Naive thymus-derived CD4-positive, alpha-beta T cell (primary cell): ENCODE data around the gene ATP2B2. TPM values are rescaled to one million over a fixed set of nuclear protein-coding genes. Genes with fewer than 3 reads are reported as not detected.
A peak's percentile ranks its signal among the peaks of the same experiment; 100 is the strongest.

Source experiments
- ATAC-seq: fragments of 150-1000 bp; cut with Tn5 transposase; 2 replicates; pipeline ENCODE4 v1.10.0; 2021; ENCODE audit warnings: mild to moderate bottlenecking, moderate library complexity
- CTCF ChIA-PET: fragments of 350-600 bp; sonication (Branson Sonifier 250); formaldehyde crosslinking; loops from one replicate; lab custom pipeline; 2021; ENCODE audit warnings: antibody characterized with exemption; lab: Charles Lee
- POLR2A ChIA-PET: fragments of 350-600 bp; sonication (Branson Sonifier 250); formaldehyde crosslinking; loops from one replicate; lab custom pipeline; 2021; ENCODE audit warnings: antibody characterized with exemption, inconsistent platforms; lab: Charles Lee
- DNase-seq, 9 donors: peaks; one replicate each; pipeline versions ENCODE4 v3.0.0 to v3.0.0-alpha.2; 2020 to 2022; ENCODE audit warnings: mixed read lengths in 1 of 9
- H3K27ac ChIP-seq: one replicate; pipeline ENCODE4 v1.7.0; 2013; ENCODE audit warnings: mild to moderate bottlenecking, low read depth, low read length, moderate library complexity
- H3K27me3 ChIP-seq, 2 donors: one replicate each; pipeline ENCODE4 v1.7.0; 2013; ENCODE audit warnings: low read length in 2 of 2, mild to moderate bottlenecking in 2 of 2, moderate library complexity in 2 of 2; ENCODE audit not compliant: control insufficient read depth in 2 of 2, insufficient read depth in 2 of 2
- H3K36me3 ChIP-seq, 3 experiments: 1 replicate in 2 of 3; 2 replicates in 1 of 3; pipeline ENCODE4 v1.7.0; 2013; ENCODE audit warnings: low read length in 3 of 3, mild to moderate bottlenecking in 3 of 3, moderate library complexity in 1 of 3; ENCODE audit not compliant: insufficient read depth in 3 of 3, control insufficient read depth in 2 of 3
- H3K4me1 ChIP-seq, 2 donors: one replicate each; pipeline ENCODE4 v1.7.0; 2013; ENCODE audit warnings: low read length in 2 of 2, mild to moderate bottlenecking in 2 of 2, moderate library complexity in 1 of 2; ENCODE audit not compliant: control insufficient read depth in 2 of 2, insufficient read depth in 2 of 2
- H3K4me3 ChIP-seq: 2 replicates; pipeline ENCODE4 v1.7.0; 2013; ENCODE audit warnings: mild to moderate bottlenecking, low read length
- H3K9me3 ChIP-seq, 3 experiments: 1 replicate in 2 of 3; 2 replicates in 1 of 3; pipeline ENCODE4 v1.7.0; 2013; ENCODE audit warnings: low read length in 3 of 3; ENCODE audit not compliant: control insufficient read depth in 2 of 3
- H3K27ac Mint-ChIP-seq, 9 donors: one replicate each; pipeline ENCODE4 v1.8.0; 2020 to 2022; ENCODE audit warnings: mixed read lengths in 9 of 9, mild to moderate bottlenecking in 8 of 9, moderate library complexity in 5 of 9, inconsistent platforms in 2 of 9
- H3K27me3 Mint-ChIP-seq, 5 donors: one replicate each; pipeline ENCODE4 v1.8.0; 2021 to 2022; ENCODE audit warnings: mixed read lengths in 5 of 5, mild to moderate bottlenecking in 1 of 5
- H3K36me3 Mint-ChIP-seq, 5 donors: one replicate each; pipeline ENCODE4 v1.8.0; 2020 to 2022; ENCODE audit warnings: mixed read lengths in 5 of 5, mild to moderate bottlenecking in 3 of 5, inconsistent platforms in 1 of 5
- H3K4me1 Mint-ChIP-seq, 7 donors: one replicate each; pipeline ENCODE4 v1.8.0; 2020 to 2022; ENCODE audit warnings: mixed read lengths in 7 of 7, mild to moderate bottlenecking in 3 of 7, inconsistent platforms in 1 of 7
- H3K4me3 Mint-ChIP-seq, 10 donors: one replicate each; pipeline ENCODE4 v1.8.0; 2020 to 2022; ENCODE audit warnings: mild to moderate bottlenecking in 10 of 10, mixed read lengths in 10 of 10, moderate library complexity in 6 of 10, inconsistent platforms in 2 of 10
- H3K9me3 Mint-ChIP-seq, 11 donors: one replicate each; pipeline ENCODE4 v1.8.0; 2020 to 2022; ENCODE audit warnings: mixed read lengths in 11 of 11, mild to moderate bottlenecking in 4 of 11, inconsistent platforms in 1 of 11, moderate library complexity in 1 of 11
- intact Hi-C, 2 donors: fragments of 100-400 bp; cut with micrococcal nuclease; formaldehyde crosslinking; loops; one replicate each; pipeline ENCODE4 v1.15.1; 2023
- polyA plus RNA-seq, 2 donors: library from polyadenylated mRNA; unstranded; fragments of 300-500 nt; fragmentation: Illumina TruSeq; gene quantifications; one replicate each; pipeline ENCODE4 v1.2.3, GENCODE V29; 2021
- total RNA-seq, 6 experiments: library from RNA in 5 of 6; stranded (reverse) in 5 of 6; gene quantifications; 1 replicate in 5 of 6; 2 replicates in 1 of 6; pipeline ENCODE4 v1.2.3 and lab custom pipeline; 2021 to 2026

The ATP2B2 gene
- total and polyA plus RNA-seq, 7 experiments from 2014 or later: not detected

DNA sequence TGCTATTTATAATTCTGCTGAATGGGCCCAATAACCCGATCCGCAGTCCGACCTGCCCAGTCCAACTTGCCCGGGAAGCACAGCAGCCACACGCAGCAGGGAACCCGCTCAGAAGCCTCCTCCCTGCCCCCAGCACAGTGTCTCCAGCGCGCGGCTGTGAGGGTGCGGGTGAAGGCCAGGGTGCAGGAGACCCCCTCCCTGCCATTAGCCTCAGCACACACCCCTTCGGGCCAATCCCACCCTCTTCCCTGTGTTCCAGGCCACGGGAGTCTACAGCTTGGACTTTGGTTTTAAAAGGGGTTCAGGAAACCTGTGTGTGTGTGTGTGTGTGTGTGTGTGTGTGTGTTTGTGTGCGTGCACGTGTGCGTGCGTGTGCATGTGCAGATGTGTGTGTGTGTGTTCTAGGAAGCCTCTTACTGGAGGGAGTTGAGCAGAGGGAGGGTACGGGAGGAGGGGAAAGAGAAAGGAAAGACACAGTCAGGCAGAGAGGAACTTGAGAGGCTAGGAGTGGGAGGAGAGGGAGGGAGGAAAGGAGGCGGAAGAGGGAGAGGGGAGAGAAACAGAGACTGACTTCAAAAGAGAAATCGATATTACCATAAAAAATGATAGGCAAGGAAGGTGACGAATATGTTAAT is 34.2 kb downstream of the ATP2B2 start:
- H3K27ac Mint-ChIP-seq: no peak overlapping the region
- no peak for ATAC-seq
- Histone ChIP-seq H3K27ac (no peak overlapping the region), H3K27me3 (peaks cover 0 to 3% of the 10 kb centered on the region in 2 donors), H3K36me3 (no peaks in the 10 kb centered on the region), H3K9me3 (no peaks in the 10 kb centered on the region), H3K4me1 (no peaks in the 10 kb centered on the region), H3K4me3 (no peak overlapping the region)
- peak overlapping the region in 5 of 10 donors; percentile 9 to 41 (median 31) for H3K4me3 Mint-ChIP-seq
- H3K36me3 Mint-ChIP-seq: no peaks in the 10 kb centered on the region
- no peak for DNase-seq
- CTCF ChIA-PET: no interaction called here
- peaks cover 0 to 5% (median 0%) of the 10 kb centered on the region in 7 donors for H3K4me1 Mint-ChIP-seq
- intact Hi-C loops: no loop called here
- POLR2A ChIA-PET: no interaction called here
- H3K9me3 Mint-ChIP-seq: peaks cover 0 to 4% (median 0%) of the 10 kb centered on the region in 11 donors
- H3K27me3 Mint-ChIP-seq: peaks cover 9 to 40% (median 25%) of the 10 kb centered on the region in 5 donors

DNA sequence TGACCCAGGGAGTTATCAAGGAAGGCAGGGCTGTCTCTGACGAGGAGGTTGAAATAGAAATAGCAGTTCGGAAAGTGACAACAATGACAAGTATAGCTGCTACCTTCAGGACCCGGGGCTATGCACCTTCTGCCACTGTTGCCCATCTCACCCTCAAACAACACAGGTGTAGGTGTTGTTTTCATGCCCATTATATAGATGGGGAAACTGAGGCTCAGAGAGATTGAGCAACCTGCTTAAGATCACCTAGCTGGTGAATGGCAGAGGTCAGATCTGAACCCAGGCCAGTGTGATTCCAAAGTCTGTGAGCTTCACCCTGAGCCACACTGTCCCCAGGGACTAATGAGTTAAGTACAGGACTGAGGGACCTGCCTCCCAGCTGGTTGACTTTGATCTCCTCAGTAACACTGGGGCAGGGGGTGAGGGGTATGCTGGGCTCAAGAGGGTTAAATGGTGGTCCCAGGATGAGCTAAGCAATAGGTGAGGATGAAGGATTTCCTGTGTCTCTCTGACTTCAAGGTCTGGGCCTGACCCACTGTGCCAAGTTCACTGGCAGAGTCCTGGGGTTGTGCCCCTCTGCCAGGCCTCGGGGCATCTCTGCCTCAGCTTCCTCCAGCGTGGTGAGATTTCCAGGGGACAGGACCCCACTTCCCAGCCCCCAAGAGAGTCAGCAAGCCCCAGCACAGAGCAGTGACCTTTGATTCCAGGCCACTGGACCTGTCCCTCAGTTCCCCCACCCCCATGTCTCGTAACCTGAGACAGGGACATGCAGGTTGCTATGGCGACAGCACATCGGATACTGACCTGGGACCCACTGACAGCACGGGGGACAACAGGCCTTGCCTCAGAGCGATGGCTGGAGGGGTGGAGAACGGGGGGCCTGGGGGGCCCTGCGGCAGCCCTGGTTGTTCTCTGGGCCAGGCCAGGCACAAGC is 35.0 kb downstream of the ATP2B2 start:
- peaks cover 0 to 5% (median 0%) of the 10 kb centered on the region in 7 donors for H3K4me1 Mint-ChIP-seq
- H3K4me1 ChIP-seq: no peaks in the 10 kb centered on the region
- H3K27me3 Mint-ChIP-seq: peaks cover 9 to 40% (median 25%) of the 10 kb centered on the region in 5 donors
- no peaks in the 10 kb centered on the region for H3K9me3 ChIP-seq
- no peak overlapping the region for H3K4me3 ChIP-seq
- H3K36me3 ChIP-seq: no peaks in the 10 kb centered on the region
- H3K27me3 ChIP-seq: peaks cover 0 to 3% of the 10 kb centered on the region in 2 donors
- intact Hi-C loops: no loop called here
- H3K4me3 Mint-ChIP-seq: peak overlapping the region in 1 of 10 donors; percentile 33
- no peak overlapping the region for H3K27ac Mint-ChIP-seq
- ChIA-PET POLR2A (no interaction called here), CTCF (no interaction called here)
- H3K9me3 Mint-ChIP-seq: peaks cover 0 to 5% (median 0%) of the 10 kb centered on the region in 11 donors
- no peak overlapping the region for H3K27ac ChIP-seq
- no peaks in the 10 kb centered on the region for H3K36me3 Mint-ChIP-seq
- DNase-seq (no peak), ATAC-seq (no peak)

DNA sequence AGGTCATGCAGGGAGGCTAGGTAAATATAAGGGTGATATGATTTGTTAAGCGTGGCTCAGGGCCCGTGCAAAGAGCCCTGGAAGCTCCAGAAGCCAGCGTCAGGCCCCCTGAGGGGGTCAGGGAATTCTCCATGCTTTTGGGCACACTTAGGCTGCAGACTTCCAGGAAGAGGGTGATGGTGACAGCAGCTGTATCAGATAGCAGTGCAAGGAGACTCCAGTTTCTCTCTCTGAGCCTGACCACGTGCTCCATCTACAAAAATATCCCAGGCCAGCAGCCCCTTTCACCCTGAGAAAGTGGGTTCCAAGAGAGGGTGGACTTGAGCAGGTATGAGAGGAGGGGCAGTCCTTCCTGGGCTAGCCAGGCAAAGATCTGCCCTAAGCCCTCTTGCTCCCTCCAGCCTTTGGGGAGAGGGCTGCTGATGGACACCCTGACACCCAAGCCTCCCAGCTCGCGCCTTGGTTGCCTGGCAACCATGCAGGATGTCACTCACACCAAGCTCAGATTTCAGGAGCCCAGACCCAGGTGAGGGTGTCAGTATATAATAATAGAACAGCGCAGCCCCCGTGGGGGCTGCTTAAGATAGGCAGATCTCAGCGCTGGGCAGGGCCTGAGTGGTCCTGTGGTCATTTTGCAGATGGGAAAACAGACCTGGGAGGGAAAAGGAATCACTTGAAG is 35.8 kb downstream of the ATP2B2 start:
- DNase-seq: no peak
- no peaks in the 10 kb centered on the region for H3K4me1 ChIP-seq
- H3K36me3 Mint-ChIP-seq: no peaks in the 10 kb centered on the region
- no peak overlapping the region for H3K4me3 ChIP-seq
- peaks cover 0 to 5% (median 0%) of the 10 kb centered on the region in 7 donors for H3K4me1 Mint-ChIP-seq
- no peak overlapping the region for H3K27ac ChIP-seq
- no peak for ATAC-seq
- POLR2A ChIA-PET: no interaction called here
- no peak overlapping the region for H3K4me3 Mint-ChIP-seq
- H3K27ac Mint-ChIP-seq: no peak overlapping the region
- H3K9me3 Mint-ChIP-seq: peaks cover 0 to 5% (median 0%) of the 10 kb centered on the region in 11 donors
- H3K36me3 ChIP-seq: no peaks in the 10 kb centered on the region
- peaks cover 9 to 40% (median 25%) of the 10 kb centered on the region in 5 donors for H3K27me3 Mint-ChIP-seq
- peaks cover 0 to 3% of the 10 kb centered on the region in 2 donors for H3K27me3 ChIP-seq
- CTCF ChIA-PET: no interaction called here
- intact Hi-C loops: no loop called here
- H3K9me3 ChIP-seq: no peaks in the 10 kb centered on the region

DNA sequence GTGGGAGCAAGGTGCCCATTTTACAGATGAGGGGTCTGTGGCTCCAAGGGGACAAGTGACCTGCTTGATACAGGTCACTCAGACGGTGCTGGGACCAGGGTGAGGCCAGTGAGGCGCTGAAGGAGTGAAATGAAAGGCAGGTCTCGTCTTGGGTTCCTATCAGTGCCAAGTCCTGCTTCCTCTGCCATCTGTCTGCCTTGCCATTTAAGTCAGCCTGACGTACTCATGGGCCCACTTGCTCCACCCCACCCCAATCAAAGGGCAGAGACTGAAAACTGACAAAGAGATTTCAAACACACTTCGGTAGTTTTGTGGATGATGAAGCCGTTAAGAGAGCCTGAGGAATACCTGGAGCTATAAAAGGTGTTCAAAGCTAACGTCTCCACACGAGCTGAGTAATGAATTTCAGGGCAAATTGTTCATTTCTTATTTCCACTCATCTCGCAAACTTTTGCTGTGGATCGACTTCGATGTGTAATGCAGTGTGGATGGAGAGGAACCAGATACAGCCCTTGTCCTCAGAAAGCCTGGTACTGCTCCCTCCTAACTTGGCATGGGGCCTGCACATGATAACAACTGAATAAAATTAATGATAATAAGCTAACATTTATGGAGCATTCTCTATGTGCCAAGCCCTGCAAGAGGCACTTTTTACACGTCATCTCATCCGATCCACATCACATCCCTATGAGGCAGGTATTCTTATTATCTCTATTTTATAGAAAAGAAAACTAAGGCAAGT is 36.6 kb downstream of the ATP2B2 start:
- H3K27ac Mint-ChIP-seq: peak overlapping the region in 1 of 9 donors; percentile 20
- H3K27me3 Mint-ChIP-seq: peaks cover 9 to 40% (median 25%) of the 10 kb centered on the region in 5 donors
- H3K4me1 Mint-ChIP-seq: peaks cover 0 to 5% (median 0%) of the 10 kb centered on the region in 7 donors
- Histone ChIP-seq H3K4me1 (no peaks in the 10 kb centered on the region), H3K4me3 (no peak overlapping the region), H3K9me3 (no peaks in the 10 kb centered on the region), H3K27ac (no peak overlapping the region), H3K27me3 (peaks cover 0 to 3% of the 10 kb centered on the region in 2 donors), H3K36me3 (no peaks in the 10 kb centered on the region)
- H3K9me3 Mint-ChIP-seq: peaks cover 0 to 5% (median 0%) of the 10 kb centered on the region in 11 donors
- no peak overlapping the region for H3K4me3 Mint-ChIP-seq
- ChIA-PET CTCF (no interaction called here), POLR2A (no interaction called here)
- intact Hi-C loops: no loop called here
- DNase-seq (no peak), ATAC-seq (no peak)
- H3K36me3 Mint-ChIP-seq: no peaks in the 10 kb centered on the region

DNA sequence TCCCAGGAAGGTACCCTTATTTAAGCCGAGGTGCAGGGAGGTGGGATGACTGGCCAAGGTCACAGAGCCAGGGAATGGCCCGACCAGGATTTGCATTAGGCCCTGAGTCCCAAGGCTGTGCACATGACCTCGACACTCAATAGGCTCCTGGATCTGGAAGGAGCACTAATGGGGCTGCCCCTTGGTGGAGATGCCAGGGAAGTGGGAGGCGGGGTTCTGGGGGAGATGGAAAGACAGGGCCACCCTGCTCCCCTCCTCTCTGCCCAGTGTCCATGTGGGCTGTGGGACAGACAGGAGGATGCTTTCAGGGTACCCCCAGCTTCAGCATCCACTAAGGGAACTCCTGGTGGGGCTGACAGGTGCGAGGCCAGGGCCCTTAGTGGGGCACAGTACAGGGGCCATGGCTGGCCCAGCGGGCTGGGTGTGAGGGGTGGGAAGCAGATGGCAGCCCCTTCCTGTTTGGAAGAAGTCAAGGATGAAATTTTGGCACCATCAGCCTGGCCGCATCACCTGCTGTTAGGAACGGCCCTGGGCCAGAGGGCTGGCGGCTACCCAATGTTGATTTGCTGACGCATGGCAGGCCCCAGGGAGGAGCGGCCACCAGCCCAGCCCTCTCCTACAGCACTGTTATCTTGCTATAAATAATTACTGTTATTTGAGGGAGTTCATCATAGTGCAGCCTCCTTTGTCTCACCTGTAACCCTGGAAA is 37.3 kb downstream of the ATP2B2 start:
- no peak overlapping the region for H3K4me3 Mint-ChIP-seq
- DNase-seq (no peak), ATAC-seq (no peak)
- Histone ChIP-seq H3K27me3 (peaks cover 0 to 3% of the 10 kb centered on the region in 2 donors), H3K9me3 (no peaks in the 10 kb centered on the region), H3K27ac (no peak overlapping the region), H3K36me3 (no peaks in the 10 kb centered on the region), H3K4me1 (no peaks in the 10 kb centered on the region), H3K4me3 (no peak overlapping the region)
- H3K4me1 Mint-ChIP-seq: peaks cover 0 to 5% (median 0%) of the 10 kb centered on the region in 7 donors
- no peak overlapping the region for H3K27ac Mint-ChIP-seq
- H3K27me3 Mint-ChIP-seq: peaks cover 9 to 36% (median 23%) of the 10 kb centered on the region in 5 donors
- intact Hi-C loops: no loop called here
- H3K9me3 Mint-ChIP-seq: peaks cover 0 to 5% (median 0%) of the 10 kb centered on the region in 11 donors
- ChIA-PET CTCF (no interaction called here), POLR2A (no interaction called here)
- H3K36me3 Mint-ChIP-seq: no peaks in the 10 kb centered on the region
